Measurements from ENCODE around the gene KDM4C. TPM values are rescaled to one million over a fixed set of nuclear protein-coding genes. Genes with fewer than 3 reads are reported as not detected.
A peak's percentile ranks its signal among the peaks of the same experiment; 100 is the strongest.
"Not testable (repeated sequence)": the region's sequence is repeated elsewhere in the genome, so short reads cannot be mapped to it uniquely, and the experiment has no call there.

KDM4C gene
- total RNA-seq, 1 donor from 2014 or later, result 63.5 TPM

GRCh38 chr9:6735422-6735821 lies 22.4 kb upstream of the KDM4C start:
- Mint-ChIP-seq H3K27me3 (ENCODE audit: unreplicated experiment) (no peaks in the 10 kb centered on the region), H3K27ac (ENCODE audit: unreplicated experiment) (no peak overlapping the region), H3K4me3 (ENCODE audit: unreplicated experiment) (no peak overlapping the region)

DNA sequence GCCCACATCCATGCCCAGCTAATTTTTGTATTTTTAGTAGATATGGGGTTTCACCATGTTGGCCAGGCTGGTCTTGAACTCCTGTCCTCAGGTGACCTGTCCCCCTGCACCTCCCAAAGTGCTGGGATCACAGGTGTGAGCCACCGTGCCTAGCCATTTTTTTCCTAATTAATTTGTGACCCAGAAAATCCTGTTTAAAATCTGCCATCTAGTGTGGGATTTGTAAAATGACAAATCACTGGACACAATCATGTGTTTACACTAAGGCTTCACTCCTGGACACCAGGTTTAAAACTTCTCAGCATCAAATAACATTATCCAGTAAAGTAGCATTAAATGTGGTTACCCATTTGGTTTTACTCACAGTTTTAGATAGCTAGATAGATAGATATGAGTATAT lies 18.6 kb upstream of the KDM4C start:
- Mint-ChIP-seq H3K27me3 (ENCODE audit: unreplicated experiment) (no peaks in the 10 kb centered on the region), H3K27ac (ENCODE audit: unreplicated experiment) (no peak overlapping the region), H3K4me1 (ENCODE audit: low read depth, unreplicated experiment) (no peaks in the 10 kb centered on the region), H3K4me3 (ENCODE audit: unreplicated experiment) (no peak overlapping the region), H3K36me3 (ENCODE audit: unreplicated experiment) (peaks cover 5% of the 10 kb centered on the region), H3K9me3 (ENCODE audit: unreplicated experiment) (peaks cover 4% of the 10 kb centered on the region)
- TF ChIP-seq CTCF (IDR thresholded peaks at IDR 0.05; ENCODE audit: partially characterized antibody, unreplicated experiment), result peak; percentile 38
- DNase-seq, result no peak

More at GRCh38 chr9:6735422-6735821, 22.4 kb upstream of the KDM4C start:
- Mint-ChIP-seq H3K36me3 (ENCODE audit: unreplicated experiment) (peaks cover 5% of the 10 kb centered on the region), H3K4me1 (ENCODE audit: low read depth, unreplicated experiment) (no peaks in the 10 kb centered on the region), H3K9me3 (ENCODE audit: unreplicated experiment) (peaks cover 4% of the 10 kb centered on the region)
- TF ChIP-seq CTCF (IDR thresholded peaks at IDR 0.05; ENCODE audit: partially characterized antibody, unreplicated experiment), result no peak
- DNase-seq, result no peak

DNA sequence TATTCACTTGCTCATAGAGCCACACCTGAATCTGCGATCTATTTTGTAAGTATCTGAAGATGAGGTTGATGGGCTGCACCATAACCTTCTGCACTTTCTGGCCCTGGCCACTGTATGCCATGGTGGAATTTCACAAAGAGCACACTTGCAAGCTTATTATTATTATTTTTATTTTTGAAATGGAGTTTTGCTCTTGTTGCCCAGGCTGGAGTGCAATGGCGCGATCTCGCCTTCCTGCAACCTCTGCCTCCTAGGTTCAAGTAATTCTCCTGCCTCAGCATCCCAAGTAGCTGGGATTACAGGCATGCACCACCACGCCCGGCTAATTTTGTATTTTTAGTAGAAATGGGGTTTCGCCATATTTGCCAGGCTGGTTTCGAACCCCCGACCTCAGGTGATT lies 8.9 kb upstream of the KDM4C start:
- not testable (repeated sequence) for DNase-seq; H3K36me3 Mint-ChIP-seq (ENCODE audit: unreplicated experiment); H3K27me3 Mint-ChIP-seq (ENCODE audit: unreplicated experiment); H3K27ac Mint-ChIP-seq (ENCODE audit: unreplicated experiment); H3K4me3 Mint-ChIP-seq (ENCODE audit: unreplicated experiment); H3K9me3 Mint-ChIP-seq (ENCODE audit: unreplicated experiment); H3K4me1 Mint-ChIP-seq (ENCODE audit: low read depth, unreplicated experiment)

DNA sequence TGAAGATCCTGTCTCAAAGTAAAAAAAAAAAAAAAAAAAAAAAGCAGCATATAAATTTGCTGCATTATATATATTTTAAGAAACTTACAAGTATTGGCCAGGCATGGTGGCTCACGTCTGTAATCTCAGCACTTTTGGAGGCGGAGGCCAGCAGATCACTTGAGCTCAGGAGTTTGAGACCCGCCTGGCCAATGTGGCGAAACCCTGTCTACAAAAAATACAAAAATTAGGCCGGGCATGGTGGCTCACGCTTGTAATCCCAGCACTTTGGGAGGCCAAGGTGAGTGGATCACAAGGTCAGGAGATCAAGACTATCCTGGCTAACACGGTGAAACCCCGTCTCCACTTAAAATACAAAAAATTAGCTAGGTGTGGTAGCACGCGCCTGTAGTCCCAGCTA lies 2.9 kb upstream of the KDM4C start:
- not testable (repeated sequence) for DNase-seq

GRCh38 chr9:6757132-6757455 lies 679 bp upstream of the KDM4C start:
- no peak for TF ChIP-seq CTCF (IDR thresholded peaks at IDR 0.05; ENCODE audit: partially characterized antibody, unreplicated experiment)
- Mint-ChIP-seq H3K4me1 (ENCODE audit: low read depth, unreplicated experiment) (peaks cover 4% of the 10 kb centered on the region), H3K27me3 (ENCODE audit: unreplicated experiment) (peaks cover 12% of the 10 kb centered on the region), H3K27ac (ENCODE audit: unreplicated experiment) (peak overlapping the region; percentile 97), H3K36me3 (ENCODE audit: unreplicated experiment) (no peaks in the 10 kb centered on the region), H3K9me3 (ENCODE audit: unreplicated experiment) (peaks cover 12% of the 10 kb centered on the region), H3K4me3 (ENCODE audit: unreplicated experiment) (peak overlapping the region; percentile 98)
- DNase-seq, result no peak

More for the DNA sequence above, 2.9 kb upstream of the KDM4C start:
- not testable (repeated sequence) for H3K4me1 Mint-ChIP-seq (ENCODE audit: low read depth, unreplicated experiment); H3K36me3 Mint-ChIP-seq (ENCODE audit: unreplicated experiment); H3K4me3 Mint-ChIP-seq (ENCODE audit: unreplicated experiment); H3K27me3 Mint-ChIP-seq (ENCODE audit: unreplicated experiment); H3K27ac Mint-ChIP-seq (ENCODE audit: unreplicated experiment)
- H3K9me3 Mint-ChIP-seq (ENCODE audit: unreplicated experiment), result peaks cover 12% of the 10 kb centered on the region

- Mint-ChIP-seq H3K4me1 (ENCODE audit: low read depth, unreplicated experiment) (peaks cover 4% of the 10 kb centered on the region), H3K36me3 (ENCODE audit: unreplicated experiment) (peaks cover 2% of the 10 kb centered on the region), H3K9me3 (ENCODE audit: unreplicated experiment) (peaks cover 12% of the 10 kb centered on the region), H3K27me3 (ENCODE audit: unreplicated experiment) (peaks cover 12% of the 10 kb centered on the region), H3K27ac (ENCODE audit: unreplicated experiment) (peak overlapping the region; percentile 89), H3K4me3 (ENCODE audit: unreplicated experiment) (peak overlapping the region; percentile 95)
- no peak for TF ChIP-seq CTCF (IDR thresholded peaks at IDR 0.05; ENCODE audit: partially characterized antibody, unreplicated experiment)
- no peak for DNase-seq
These were observed 400 bp downstream of the KDM4C start for GRCh38 chr9:6758248-6758497.
